A549 treated with AZD9567 at 1 μM for 4 hours (cell line): Measurements from ENCODE around the gene ITGB1BP1. TPM values are rescaled to one million over a fixed set of nuclear protein-coding genes. Genes with fewer than 3 reads are reported as not detected.

Experiments used
- total RNA-seq: library from RNA; stranded (reverse); fragments of 200-300 nt; extraction: Qiagen RNA extraction; gene quantifications from 5 replicates; pipeline ENCODE4 v1.2.3, GENCODE V29; 2022; ENCODE audit not compliant: insufficient read depth

ITGB1BP1 gene, protein sequence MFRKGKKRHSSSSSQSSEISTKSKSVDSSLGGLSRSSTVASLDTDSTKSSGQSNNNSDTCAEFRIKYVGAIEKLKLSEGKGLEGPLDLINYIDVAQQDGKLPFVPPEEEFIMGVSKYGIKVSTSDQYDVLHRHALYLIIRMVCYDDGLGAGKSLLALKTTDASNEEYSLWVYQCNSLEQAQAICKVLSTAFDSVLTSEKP
- total RNA-seq = 163 to 195 TPM (median 176 TPM) in 5 replicates

DNA sequence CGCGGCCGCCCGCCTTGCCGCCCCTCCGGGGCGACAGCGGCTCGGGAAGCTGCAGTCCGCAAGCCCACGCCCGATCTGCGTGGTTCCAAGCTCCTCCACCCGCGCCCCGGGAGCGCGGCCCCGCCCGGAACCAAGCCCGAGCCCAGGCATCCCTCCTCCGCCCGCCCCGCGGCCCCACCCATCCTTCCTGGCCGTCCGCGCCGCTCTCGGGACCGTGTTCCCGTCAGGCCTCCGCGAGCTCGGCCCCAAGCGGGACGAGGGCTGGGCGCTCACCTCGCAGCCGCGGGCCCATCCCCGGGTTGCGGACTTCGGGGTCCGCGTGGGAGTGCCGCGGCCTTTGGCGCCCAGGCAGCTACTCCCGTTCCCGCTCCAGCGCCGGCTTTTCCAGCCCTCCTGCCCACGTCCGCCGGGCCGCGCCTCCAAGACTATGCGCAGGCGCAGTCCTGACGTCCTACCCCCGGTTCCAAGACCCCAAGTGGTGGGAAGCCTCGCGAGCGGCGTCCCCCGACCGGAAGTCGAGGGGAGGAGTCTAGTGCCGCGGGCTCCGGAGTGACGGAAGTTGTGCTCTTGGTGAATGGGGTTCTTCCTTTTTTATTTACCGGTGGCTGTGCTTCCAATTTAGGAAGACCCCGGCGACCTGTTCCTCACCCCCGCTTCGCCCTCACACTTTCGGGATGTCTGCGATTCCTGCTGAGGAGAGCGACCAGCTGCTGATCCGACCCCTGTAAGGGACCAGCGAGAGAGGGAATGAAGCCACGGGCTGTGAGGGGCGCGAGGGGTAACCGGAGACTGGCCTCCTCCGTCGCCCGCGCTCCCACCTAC is at the start of gene ITGB1BP1, which contains the start of gene CPSF3:
Gene ITGB1BP1 (minus strand): TSS at position 429 of the 822 bp plus-strand sequence. CDS start 4,831 bp downstream, outside the sequence.
Gene CPSF3 (plus strand): TSS at position 555 of the 822 bp plus-strand sequence. CDS start 120 bp downstream, at position 675.

Other genes with a start within 250 kb of the ITGB1BP1 start
- 36.3 to 53.6 TPM (median 47.5 TPM) in 5 replicates for gene ASAP2, start 216.7 kb downstream of the ITGB1BP1 start, total RNA-seq
- gene CPSF3, start 126 bp upstream of the ITGB1BP1 start, total RNA-seq = 46.2 to 93.0 TPM (median 49.8 TPM) in 5 replicates
- 75.8 to 109 TPM (median 99.4 TPM) in 5 replicates for gene IAH1, start 51.0 kb upstream of the ITGB1BP1 start, total RNA-seq
- 25.5 to 32.0 TPM (median 28.5 TPM) in 5 replicates for gene ADAM17, start 132.3 kb upstream of the ITGB1BP1 start, total RNA-seq
- 860 to 1,031 TPM (median 952 TPM) in 5 replicates for gene YWHAQ, start 207.5 kb upstream of the ITGB1BP1 start, total RNA-seq